Measurements from ENCODE around the gene ATG7. TPM values are rescaled to one million over a fixed set of nuclear protein-coding genes. Genes with fewer than 3 reads are reported as not detected.
"Not testable (repeated sequence)": the region's sequence is repeated elsewhere in the genome, so short reads cannot be mapped to it uniquely, and the experiment has no call there.

ATG7 gene
- total and polyA plus RNA-seq, 8 donors, result 25.0 to 73.3 (median 29.6) TPM

- no peak for TF ChIP-seq CTCF (IDR thresholded peaks at IDR 0.05)
- Histone ChIP-seq H3K27ac (peak overlapping the region; percentile 33 to 73), H3K4me1 (peaks cover 0 to 29% of the 10 kb centered on the region in 2 donors), H3K4me3 (no peak overlapping the region), H3K27me3 (no peaks in the 10 kb centered on the region), H3K9me3 (no peaks in the 10 kb centered on the region), H3K36me3 (peaks cover 0 to 20% of the 10 kb centered on the region in 2 donors)
- ATAC-seq (no peak), DNase-seq (peak in 1 of 4 donors; percentile 29)
- intact Hi-C loops (cut with DNase I), result no loop called here
Observed at GRCh38 chr3:11570789-11571495, 298.7 kb downstream of the ATG7 start.

DNA sequence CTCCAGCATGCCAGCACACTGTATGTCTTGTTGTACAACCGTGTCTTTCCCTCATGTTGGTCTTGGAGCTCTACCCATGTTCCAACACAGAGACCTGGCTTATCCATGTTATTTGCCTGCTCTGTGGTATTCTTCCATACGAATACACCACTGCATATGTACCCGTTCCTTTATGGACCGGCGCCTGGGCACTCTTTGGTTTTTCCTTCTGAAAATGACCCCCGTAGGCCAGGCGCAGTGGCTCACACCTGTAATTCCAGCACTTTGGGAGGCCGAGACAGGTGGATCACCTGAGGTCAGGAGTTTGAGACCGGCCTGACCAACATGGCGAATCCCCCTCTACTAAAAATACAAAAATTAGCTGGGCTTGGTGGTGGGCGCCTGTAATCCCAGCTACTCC is 300.5 kb downstream of the ATG7 start:
- ATAC-seq, result not testable (repeated sequence)

DNA sequence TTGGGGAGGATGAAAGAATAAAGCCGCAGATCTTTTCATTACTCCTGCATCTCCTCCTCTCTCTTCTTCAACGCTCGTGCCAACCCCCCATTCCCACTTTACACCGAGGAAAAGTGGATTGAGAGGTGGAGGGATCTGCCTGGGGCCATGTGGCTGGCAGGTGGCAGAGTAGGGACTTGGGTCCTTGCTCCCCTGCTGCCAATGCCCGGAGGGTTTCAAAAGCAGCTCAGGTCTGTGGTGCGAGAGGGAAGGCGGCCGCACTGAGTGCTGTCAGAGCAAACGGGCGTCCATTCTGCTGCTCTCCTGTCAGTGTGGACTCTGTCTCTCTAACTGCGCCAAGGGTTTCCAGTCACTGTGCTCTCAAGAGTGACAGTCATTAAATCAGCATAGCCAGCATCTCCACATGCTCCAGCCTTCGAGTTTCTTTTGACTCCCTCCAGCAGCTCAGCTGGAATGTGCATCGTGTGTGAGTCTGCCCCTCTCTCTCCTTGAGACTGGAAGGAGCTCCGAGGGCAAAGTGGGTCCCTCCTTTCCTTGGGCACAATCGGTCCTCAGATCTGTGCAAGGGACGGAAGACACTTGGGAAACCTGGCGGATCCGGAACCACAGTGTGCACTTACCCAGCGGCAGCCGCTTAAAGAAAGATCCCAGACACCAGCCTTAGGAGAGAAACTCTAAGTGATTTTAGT is 302.9 kb downstream of the ATG7 start:
- intact Hi-C loops (cut with DNase I), result no loop called here
- DNase-seq, result no peak
- Histone ChIP-seq H3K4me3 (no peak overlapping the region), H3K9me3 (no peaks in the 10 kb centered on the region), H3K4me1 (peaks cover 0 to 16% of the 10 kb centered on the region in 2 donors), H3K36me3 (peaks cover 0 to 10% of the 10 kb centered on the region in 2 donors), H3K27me3 (no peaks in the 10 kb centered on the region), H3K27ac (no peak overlapping the region)
- no peak for ATAC-seq
- no peak for TF ChIP-seq CTCF (IDR thresholded peaks at IDR 0.05)

More for the DNA sequence above, 300.5 kb downstream of the ATG7 start:
- H3K4me3 ChIP-seq; H3K9me3 ChIP-seq; H3K36me3 ChIP-seq; DNase-seq; H3K27me3 ChIP-seq; intact Hi-C loops (cut with DNase I); H3K27ac ChIP-seq: not testable (repeated sequence)
- H3K4me1 ChIP-seq, result peaks cover 0 to 29% of the 10 kb centered on the region in 2 donors

- no peaks in the 10 kb centered on the region for H3K27me3 ChIP-seq
- H3K4me1 ChIP-seq, result peaks cover 0 to 10% of the 10 kb centered on the region in 2 donors
- no peak overlapping the region for H3K4me3 ChIP-seq
- H3K9me3 ChIP-seq, result no peaks in the 10 kb centered on the region
- intact Hi-C loops (cut with DNase I), result no loop called here
- H3K27ac ChIP-seq, result no peak overlapping the region
- ATAC-seq, result no peak
- TF ChIP-seq CTCF (IDR thresholded peaks at IDR 0.05), result no peak
- no peak for DNase-seq
- peaks cover 0 to 10% of the 10 kb centered on the region in 2 donors for H3K36me3 ChIP-seq
Observed at GRCh38 chr3:11575677-11576076, 303.5 kb downstream of the ATG7 start.

DNA sequence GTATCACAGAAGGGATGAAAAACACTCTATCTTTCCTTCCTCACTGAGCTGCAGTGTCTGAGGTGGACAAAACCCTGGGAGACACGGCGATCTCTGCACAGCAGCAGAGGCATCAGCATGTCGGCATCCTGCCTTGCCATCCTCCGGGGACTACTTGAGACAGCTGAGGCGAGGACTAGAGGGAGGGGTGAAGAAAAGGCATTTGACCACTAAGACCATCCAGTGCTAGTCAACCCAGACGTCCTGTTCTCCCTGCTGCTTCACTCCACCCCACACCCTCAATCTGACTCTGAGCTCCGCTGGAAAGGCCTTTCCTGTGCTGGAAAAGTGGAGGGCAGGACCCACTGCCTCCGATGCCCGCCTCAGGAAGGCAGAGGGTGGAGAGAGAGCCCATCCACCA is 304.3 kb downstream of the ATG7 start:
- Histone ChIP-seq H3K4me3 (no peak overlapping the region), H3K27ac (no peak overlapping the region), H3K4me1 (peaks cover 6 to 10% of the 10 kb centered on the region in 2 donors), H3K27me3 (no peaks in the 10 kb centered on the region), H3K9me3 (no peaks in the 10 kb centered on the region), H3K36me3 (peaks cover 0 to 10% of the 10 kb centered on the region in 2 donors)
- no peak for DNase-seq
- intact Hi-C loops (cut with DNase I), result no loop called here
- no peak for TF ChIP-seq CTCF (IDR thresholded peaks at IDR 0.05)
- no peak for ATAC-seq
